ENCODE measurements around the gene TRRAP.

TRRAP gene

DNA sequence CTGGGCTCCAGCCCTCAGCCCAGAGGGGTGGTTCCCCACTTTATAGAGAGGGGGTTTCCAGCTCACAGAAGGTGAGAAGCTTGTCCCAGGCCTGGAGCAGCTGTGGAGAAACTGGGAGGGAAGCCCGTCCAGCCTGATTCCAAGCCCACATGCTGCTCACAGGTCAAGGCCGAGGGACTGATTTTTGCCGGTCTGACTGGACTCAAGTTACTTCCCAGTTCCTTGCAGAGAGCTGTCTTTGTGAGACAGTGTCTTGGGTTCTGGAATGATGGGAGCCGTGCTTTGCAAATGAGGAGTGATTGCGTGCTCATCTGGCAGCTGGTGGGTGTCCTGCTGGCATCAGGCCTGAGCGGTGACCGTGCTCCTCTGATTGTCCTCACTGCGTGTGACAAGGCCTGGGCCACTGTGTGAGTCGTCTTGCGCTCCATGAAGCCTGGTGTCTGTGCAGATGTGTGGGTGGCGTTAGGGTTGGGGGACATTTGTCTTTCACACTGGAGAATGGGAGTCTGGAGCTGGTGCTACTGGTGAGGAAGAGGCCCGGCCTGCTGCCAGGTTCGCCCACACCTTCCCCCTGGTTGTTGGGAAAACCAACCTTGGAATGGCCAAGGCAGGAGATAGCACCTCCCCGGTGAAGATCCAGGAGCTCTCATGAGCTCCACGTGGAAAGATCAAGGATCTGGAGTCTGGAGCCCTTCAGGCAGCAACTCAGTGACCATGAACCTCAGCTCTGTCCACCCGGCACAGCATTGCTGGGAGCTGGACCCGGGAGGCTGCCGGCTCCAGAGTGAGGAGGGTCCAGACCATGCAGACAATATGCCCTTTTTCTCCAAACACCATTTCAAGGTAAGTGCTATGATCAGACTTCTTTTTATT is 136.0 kb downstream of the TRRAP start:
- no peak overlapping the region for H3K4me3 Mint-ChIP-seq
- TF ChIP-seq, protein P1, sequence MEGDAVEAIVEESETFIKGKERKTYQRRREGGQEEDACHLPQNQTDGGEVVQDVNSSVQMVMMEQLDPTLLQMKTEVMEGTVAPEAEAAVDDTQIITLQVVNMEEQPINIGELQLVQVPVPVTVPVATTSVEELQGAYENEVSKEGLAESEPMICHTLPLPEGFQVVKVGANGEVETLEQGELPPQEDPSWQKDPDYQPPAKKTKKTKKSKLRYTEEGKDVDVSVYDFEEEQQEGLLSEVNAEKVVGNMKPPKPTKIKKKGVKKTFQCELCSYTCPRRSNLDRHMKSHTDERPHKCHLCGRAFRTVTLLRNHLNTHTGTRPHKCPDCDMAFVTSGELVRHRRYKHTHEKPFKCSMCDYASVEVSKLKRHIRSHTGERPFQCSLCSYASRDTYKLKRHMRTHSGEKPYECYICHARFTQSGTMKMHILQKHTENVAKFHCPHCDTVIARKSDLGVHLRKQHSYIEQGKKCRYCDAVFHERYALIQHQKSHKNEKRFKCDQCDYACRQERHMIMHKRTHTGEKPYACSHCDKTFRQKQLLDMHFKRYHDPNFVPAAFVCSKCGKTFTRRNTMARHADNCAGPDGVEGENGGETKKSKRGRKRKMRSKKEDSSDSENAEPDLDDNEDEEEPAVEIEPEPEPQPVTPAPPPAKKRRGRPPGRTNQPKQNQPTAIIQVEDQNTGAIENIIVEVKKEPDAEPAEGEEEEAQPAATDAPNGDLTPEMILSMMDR (IDR thresholded peaks at IDR 0.05; ENCODE audit: unreplicated experiment in 3 of 3) = no peak
- H3K27ac Mint-ChIP-seq = no peak overlapping the region
- H3K27me3 Mint-ChIP-seq (ENCODE audit: low read depth) = no peaks in the 10 kb centered on the region
- no peaks in the 10 kb centered on the region for H3K9me3 Mint-ChIP-seq
- peaks cover 85% of the 10 kb centered on the region for H3K36me3 Mint-ChIP-seq (ENCODE audit: low read depth)
- H3K4me1 Mint-ChIP-seq = no peaks in the 10 kb centered on the region

DNA sequence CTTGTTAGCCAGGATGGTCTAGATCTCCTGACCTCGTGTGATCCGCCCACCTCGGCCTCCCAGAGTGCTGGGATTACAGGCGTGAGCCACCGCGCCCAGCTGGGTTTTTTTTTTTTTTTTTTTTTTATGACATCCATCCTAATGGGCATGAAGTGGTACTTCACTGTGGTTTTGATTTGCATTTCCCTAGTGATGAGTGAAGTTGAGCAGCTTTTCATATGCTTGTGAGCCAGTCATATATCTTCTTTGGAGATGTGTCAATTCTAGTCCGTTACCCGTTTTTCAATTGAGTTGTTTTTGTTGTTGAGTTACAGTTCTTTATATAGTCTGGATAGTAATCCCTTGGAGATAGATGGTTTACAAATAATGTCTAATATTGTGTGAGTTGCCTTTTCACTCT is 137.9 kb downstream of the TRRAP start:
- Mint-ChIP-seq H3K9me3 (no peaks in the 10 kb centered on the region), H3K4me1 (no peaks in the 10 kb centered on the region), H3K4me3 (no peak overlapping the region), H3K36me3 (ENCODE audit: low read depth) (peaks cover 92% of the 10 kb centered on the region), H3K27ac (no peak overlapping the region), H3K27me3 (ENCODE audit: low read depth) (no peaks in the 10 kb centered on the region)
- TF ChIP-seq, protein P1 (IDR thresholded peaks at IDR 0.05; ENCODE audit: unreplicated experiment in 3 of 3) = no peak

GRCh38 chr7:99019523-99020412 is 141.4 kb downstream of the TRRAP start:
- peaks cover 82% of the 10 kb centered on the region for H3K36me3 Mint-ChIP-seq (ENCODE audit: low read depth)
- peaks cover 11% of the 10 kb centered on the region for H3K4me1 Mint-ChIP-seq
- no peak overlapping the region for H3K27ac Mint-ChIP-seq
- no peak overlapping the region for H3K4me3 Mint-ChIP-seq
- H3K9me3 Mint-ChIP-seq = no peaks in the 10 kb centered on the region
- TF ChIP-seq, protein P1 (IDR thresholded peaks at IDR 0.05; ENCODE audit: unreplicated experiment in 3 of 3) = no peak
- H3K27me3 Mint-ChIP-seq (ENCODE audit: low read depth) = no peaks in the 10 kb centered on the region

- H3K36me3 Mint-ChIP-seq (ENCODE audit: low read depth) = peaks cover 77% of the 10 kb centered on the region
- H3K9me3 Mint-ChIP-seq = no peaks in the 10 kb centered on the region
- H3K27me3 Mint-ChIP-seq (ENCODE audit: low read depth) = no peaks in the 10 kb centered on the region
- no peak overlapping the region for H3K27ac Mint-ChIP-seq
- peaks cover 11% of the 10 kb centered on the region for H3K4me1 Mint-ChIP-seq
- H3K4me3 Mint-ChIP-seq = no peak overlapping the region
- TF ChIP-seq, protein P1 (IDR thresholded peaks at IDR 0.05; ENCODE audit: unreplicated experiment in 3 of 3) = no peak
Measured at GRCh38 chr7:99020413-99020715, 142.0 kb downstream of the TRRAP start.

DNA sequence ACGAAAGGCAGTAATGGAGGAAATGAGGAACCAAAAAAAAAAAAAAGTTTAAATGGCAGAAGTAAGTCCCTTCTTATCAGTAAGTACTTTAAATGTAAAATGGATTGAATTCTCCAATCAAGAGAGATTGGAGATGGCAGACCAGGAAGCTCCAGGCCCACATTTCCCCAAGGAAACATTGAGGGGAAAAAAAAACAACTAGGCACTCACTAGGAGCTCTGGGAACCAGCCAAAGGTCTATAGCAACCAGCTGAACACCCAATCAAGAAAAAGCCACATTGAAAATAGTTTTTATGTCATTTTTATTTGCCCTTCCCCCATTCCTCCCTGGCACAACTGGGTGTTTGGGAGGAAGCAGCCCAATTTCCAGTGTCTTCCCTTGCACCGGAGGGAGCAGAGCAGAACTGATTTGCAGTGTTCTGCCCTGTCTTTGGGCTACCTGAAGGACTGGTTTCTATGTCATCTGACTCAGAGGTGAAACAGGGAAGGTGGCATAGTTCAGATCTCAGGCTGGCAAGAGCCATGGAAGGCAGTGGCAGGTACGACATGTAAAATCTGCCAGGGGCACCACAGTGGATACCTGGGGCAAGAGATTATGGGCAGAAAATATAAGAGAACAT is 143.7 kb downstream of the TRRAP start:
- Mint-ChIP-seq H3K9me3 (no peaks in the 10 kb centered on the region), H3K4me1 (peaks cover 13% of the 10 kb centered on the region), H3K36me3 (ENCODE audit: low read depth) (peaks cover 69% of the 10 kb centered on the region), H3K27ac (peak overlapping the region in 1 of 3 experiments; percentile 43), H3K4me3 (no peak overlapping the region), H3K27me3 (ENCODE audit: low read depth) (no peaks in the 10 kb centered on the region)
- TF ChIP-seq, protein P1 (IDR thresholded peaks at IDR 0.05; ENCODE audit: unreplicated experiment in 3 of 3) = no peak

Data from nephron (organoid).